GM23338 (cell line): ENCODE measurements around the gene STON2. TPM values are rescaled to one million over a fixed set of nuclear protein-coding genes. Genes with fewer than 3 reads are reported as not detected.
"Not testable (repeated sequence)": the region's sequence is repeated elsewhere in the genome, so short reads cannot be mapped to it uniquely, and the experiment has no call there.

Source experiments
- ATAC-seq: fragments of 200-7000 bp; cut with Tn5 transposase; 3 replicates; pipeline ENCODE4 v1.9.1; 2020
- DNase-seq: peaks from one replicate; pipeline ENCODE4 v3.0.0-alpha.2; 2015; ENCODE audit warnings: low spot score
- H2AFZ ChIP-seq: fragments of 200-600 bp; sonication (generic); 2 replicates; pipeline ENCODE4 v1.8.0; 2016; ENCODE audit warnings: antibody characterized with exemption, mild to moderate bottlenecking, moderate library complexity
- H3F3A ChIP-seq: fragments of 200-600 bp; sonication (generic); replicated peaks from 2 replicates; pipeline ENCODE4 v1.8.0; 2017; ENCODE audit warnings: antibody characterized with exemption, mixed run types, low read depth
- H3K27ac ChIP-seq: fragments of 200-600 bp; sonication (generic); 2 replicates; pipeline ENCODE4 v1.6.1; 2016; ENCODE audit warnings: low read depth
- H3K27me3 ChIP-seq: fragments of 200-600 bp; sonication (generic); 2 replicates; pipeline ENCODE4 v1.8.0; 2016; ENCODE audit warnings: mild to moderate bottlenecking, mixed run types, moderate library complexity; ENCODE audit not compliant: insufficient read depth
- H3K36me3 ChIP-seq: fragments of 200-600 bp; sonication (generic); 2 replicates; pipeline ENCODE4 v1.8.0; 2016; ENCODE audit warnings: mild to moderate bottlenecking; ENCODE audit not compliant: insufficient read depth
- H3K4me1 ChIP-seq: fragments of 200-600 bp; sonication (generic); 2 replicates; pipeline ENCODE4 v1.8.0; 2016; ENCODE audit warnings: mild to moderate bottlenecking, moderate library complexity; ENCODE audit not compliant: insufficient read depth
- H3K4me2 ChIP-seq: fragments of 200-600 bp; sonication (generic); 2 replicates; pipeline ENCODE4 v1.7.1; 2017; ENCODE audit warnings: mixed run types
- H3K4me3 ChIP-seq: fragments of 200-600 bp; sonication (generic); 2 replicates; pipeline ENCODE4 v1.6.1; 2016; ENCODE audit warnings: mixed run types
- H3K79me2 ChIP-seq: fragments of 200-600 bp; sonication (generic); replicated peaks from 2 replicates; pipeline ENCODE4 v1.8.0; 2017; ENCODE audit warnings: mild to moderate bottlenecking; ENCODE audit not compliant: insufficient read depth
- H3K9me2 ChIP-seq: fragments of 200-600 bp; sonication (generic); 2 replicates; pipeline ENCODE4 v1.8.0; 2017; ENCODE audit not compliant: insufficient read depth
- H4K20me1 ChIP-seq: fragments of 200-600 bp; sonication (generic); replicated peaks from 2 replicates; pipeline ENCODE4 v1.8.0; 2017; ENCODE audit warnings: mild to moderate bottlenecking; ENCODE audit not compliant: insufficient read depth
- H3K27ac Mint-ChIP-seq: 2 replicates; pipeline ENCODE4 v1.8.0; 2020; ENCODE audit warnings: inconsistent platforms, mild to moderate bottlenecking, moderate library complexity, mixed read lengths
- H3K27me3 Mint-ChIP-seq: 3 replicates; pipeline ENCODE4 v1.8.0; 2022; ENCODE audit warnings: low read depth, mild to moderate bottlenecking, moderate library complexity, mixed read lengths, inconsistent platforms; ENCODE audit not compliant: insufficient read depth, poor library complexity
- H3K36me3 Mint-ChIP-seq: 3 replicates; pipeline ENCODE4 v1.8.0; 2021; ENCODE audit warnings: low read depth, mild to moderate bottlenecking, inconsistent platforms, moderate library complexity, mixed read lengths
- H3K4me1 Mint-ChIP-seq: 3 replicates; pipeline ENCODE4 v1.8.0; 2020; ENCODE audit warnings: mild to moderate bottlenecking, inconsistent platforms, mixed read lengths
- H3K4me3 Mint-ChIP-seq: 3 replicates; pipeline ENCODE4 v1.8.0; 2021; ENCODE audit warnings: moderate library complexity, mild to moderate bottlenecking, inconsistent platforms, mixed read lengths
- H3K9me3 Mint-ChIP-seq: 3 replicates; pipeline ENCODE4 v1.8.0; 2020; ENCODE audit warnings: moderate library complexity, mild to moderate bottlenecking, inconsistent platforms, mixed read lengths
- EZH2phosphoT487 ChIP-seq: fragments of 200-600 bp; sonication (generic); IDR thresholded peaks from one replicate; pipeline ENCODE4 v1.8.1; 2018; ENCODE audit warnings: antibody characterized with exemption; ENCODE audit not compliant: unreplicated experiment
- JUNB ChIP-seq: IDR thresholded peaks from one replicate; pipeline ENCODE4 v1.6.1; 2016; ENCODE audit warnings: antibody characterized with exemption; ENCODE audit not compliant: unreplicated experiment
- NANOG ChIP-seq: IDR thresholded peaks from 2 replicates; pipeline ENCODE4 v1.6.1; 2016; ENCODE audit warnings: antibody characterized with exemption, borderline replicate concordance
- POLR2AphosphoS5 ChIP-seq: IDR thresholded peaks from 2 replicates; pipeline ENCODE4 v1.6.1; 2016; ENCODE audit warnings: antibody characterized with exemption, low read depth
- REST ChIP-seq: IDR thresholded peaks from one replicate; pipeline ENCODE4 v1.6.1; 2018; ENCODE audit warnings: antibody characterized with exemption; ENCODE audit not compliant: unreplicated experiment
- STAT1 ChIP-seq: IDR thresholded peaks from one replicate; pipeline ENCODE4 v1.6.1; 2016; ENCODE audit warnings: antibody characterized with exemption; ENCODE audit not compliant: unreplicated experiment
- ZNF114 ChIP-seq: fragments of 250-450 bp; sonication (Bioruptor Pico); IDR thresholded peaks from 2 replicates; pipeline ENCODE4 v1.5.0; 2020; ENCODE audit warnings: mild to moderate bottlenecking, moderate library complexity
- ZNF462 ChIP-seq: fragments of 250-450 bp; sonication (Bioruptor Pico); IDR thresholded peaks from 2 replicates; pipeline ENCODE4 v1.5.0; 2020; ENCODE audit warnings: mild to moderate bottlenecking, moderate library complexity
- polyA plus RNA-seq: library from polyadenylated mRNA; unstranded; fragments of >200 nt; fragmentation: Nextera tagmentation; extraction: Ambion mirVana; gene quantifications from 2 replicates; pipeline ENCODE4 v1.2.1, GENCODE V29; 2016
- total RNA-seq: library from RNA; depleted of rRNA; stranded (reverse); fragments of >200 nt; shearing (Covaris generic); gene quantifications from 2 replicates; pipeline ENCODE4 v1.2.3, GENCODE V29; 2014

The STON2 gene
- total and polyA plus RNA-seq, 2 experiments from 2014 or later: 8.2 to 71.0 TPM

- TF ChIP-seq NANOG: no peak
- no peak for TF ChIP-seq REST
- no peak for TF ChIP-seq ZNF114 (CRISPR knock-in tag)
- TF ChIP-seq JUNB: no peak
- TF ChIP-seq POLR2AphosphoS5: no peak
- TF ChIP-seq STAT1: no peak
Observed at GRCh38 chr14:81430235-81430634, 30.1 kb upstream of the STON2 start (continued).

- peaks cover 80% of the 10 kb centered on the region for H3K79me2 ChIP-seq
- not testable (repeated sequence) for H3K27ac Mint-ChIP-seq, DNase-seq, H3K27me3 ChIP-seq, H3F3A ChIP-seq, H3K4me3 ChIP-seq, H4K20me1 ChIP-seq, H3K27ac ChIP-seq, H2AFZ ChIP-seq, ATAC-seq, H3K4me2 ChIP-seq, H3K27me3 Mint-ChIP-seq, H3K36me3 ChIP-seq, H3K9me3 Mint-ChIP-seq, H3K4me3 Mint-ChIP-seq, H3K9me2 ChIP-seq
- peaks cover 41% of the 10 kb centered on the region for H3K4me1 ChIP-seq
- peaks cover 30% of the 10 kb centered on the region for H3K36me3 Mint-ChIP-seq
- H3K4me1 Mint-ChIP-seq: peaks cover 53% of the 10 kb centered on the region
Observed at GRCh38 chr14:81429749-81430148, 29.6 kb upstream of the STON2 start.

- no peak overlapping the region for H3K27ac ChIP-seq
- H3K27me3 ChIP-seq: no peaks in the 10 kb centered on the region
- no peak overlapping the region for H2AFZ ChIP-seq
- no peak overlapping the region for H3K4me3 ChIP-seq
- ATAC-seq (no peak), DNase-seq (no peak)
- H3K36me3 ChIP-seq: no peaks in the 10 kb centered on the region
- no peaks in the 10 kb centered on the region for H3K9me2 ChIP-seq
- peaks cover 4% of the 10 kb centered on the region; the same call in 1 of the 2 replicates for H4K20me1 ChIP-seq
- H3K79me2 ChIP-seq: peaks cover 85% of the 10 kb centered on the region
- H3K36me3 Mint-ChIP-seq: peaks cover 35% of the 10 kb centered on the region
- H3F3A ChIP-seq: no peaks in the 10 kb centered on the region
- TF ChIP-seq STAT1 (no peak), ZNF462 (CRISPR knock-in tag) (no peak), POLR2AphosphoS5 (no peak), EZH2phosphoT487 (no peak)
- H3K27ac Mint-ChIP-seq: no peak overlapping the region
- no peaks in the 10 kb centered on the region for H3K9me3 Mint-ChIP-seq
- peaks cover 34% of the 10 kb centered on the region for H3K4me1 ChIP-seq
- no peak overlapping the region for H3K4me3 Mint-ChIP-seq
- H3K4me1 Mint-ChIP-seq: peaks cover 48% of the 10 kb centered on the region
- H3K27me3 Mint-ChIP-seq: peaks cover 2% of the 10 kb centered on the region
- H3K4me2 ChIP-seq: no peak overlapping the region
Observed at GRCh38 chr14:81429028-81429427, 28.9 kb upstream of the STON2 start.
